Measurements from ENCODE around the gene ENTPD8.

DNA sequence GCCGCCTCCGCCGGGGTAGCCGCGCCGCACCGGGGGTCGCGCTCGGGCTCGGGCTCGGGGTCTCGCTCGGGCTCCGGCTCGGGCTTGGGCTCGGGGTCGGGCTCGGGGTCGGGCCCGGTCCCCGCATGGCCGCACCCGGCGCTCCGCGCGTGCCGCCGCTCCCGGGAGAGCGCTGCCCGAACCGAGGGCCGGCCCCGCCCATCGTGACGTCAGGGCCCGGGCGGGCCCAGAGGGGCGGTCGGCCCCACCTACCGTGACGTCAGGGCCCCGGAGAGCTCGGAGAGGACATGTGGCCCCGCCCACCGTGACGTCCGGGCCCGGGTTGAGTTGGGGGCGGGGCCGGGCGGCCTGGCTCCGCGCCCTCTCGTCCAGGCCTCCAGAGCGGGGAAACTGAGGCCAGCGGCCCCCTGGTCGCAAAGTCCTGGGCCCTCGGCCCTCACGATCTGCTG, 18.0 kb upstream of the ENTPD8 start, which contains the start of gene NSMF:
- TF ChIP-seq, protein P1, sequence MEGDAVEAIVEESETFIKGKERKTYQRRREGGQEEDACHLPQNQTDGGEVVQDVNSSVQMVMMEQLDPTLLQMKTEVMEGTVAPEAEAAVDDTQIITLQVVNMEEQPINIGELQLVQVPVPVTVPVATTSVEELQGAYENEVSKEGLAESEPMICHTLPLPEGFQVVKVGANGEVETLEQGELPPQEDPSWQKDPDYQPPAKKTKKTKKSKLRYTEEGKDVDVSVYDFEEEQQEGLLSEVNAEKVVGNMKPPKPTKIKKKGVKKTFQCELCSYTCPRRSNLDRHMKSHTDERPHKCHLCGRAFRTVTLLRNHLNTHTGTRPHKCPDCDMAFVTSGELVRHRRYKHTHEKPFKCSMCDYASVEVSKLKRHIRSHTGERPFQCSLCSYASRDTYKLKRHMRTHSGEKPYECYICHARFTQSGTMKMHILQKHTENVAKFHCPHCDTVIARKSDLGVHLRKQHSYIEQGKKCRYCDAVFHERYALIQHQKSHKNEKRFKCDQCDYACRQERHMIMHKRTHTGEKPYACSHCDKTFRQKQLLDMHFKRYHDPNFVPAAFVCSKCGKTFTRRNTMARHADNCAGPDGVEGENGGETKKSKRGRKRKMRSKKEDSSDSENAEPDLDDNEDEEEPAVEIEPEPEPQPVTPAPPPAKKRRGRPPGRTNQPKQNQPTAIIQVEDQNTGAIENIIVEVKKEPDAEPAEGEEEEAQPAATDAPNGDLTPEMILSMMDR (conservative IDR thresholded peaks at IDR 0.05 in 1 of 2, IDR thresholded peaks at IDR 0.05 in 1 of 2; ENCODE audit: extremely low read depth in 1 of 2, insufficient read depth in 1 of 2, low read depth in 1 of 2, low read length in 2 of 2), result no peak
- no peak for TF ChIP-seq EZH2 (IDR thresholded peaks at IDR 0.05; ENCODE audit: borderline replicate concordance, low read length)
